ENCODE measurements around the gene SIMC1. TPM values are rescaled to one million over a fixed set of nuclear protein-coding genes. Genes with fewer than 3 reads are reported as not detected.
A peak's percentile ranks its signal among the peaks of the same experiment; 100 is the strongest.

Gene SIMC1
- total and polyA plus RNA-seq, 2 of the 4 experiments (the other 2 are of a cell fraction), result 8.2 to 11.7 TPM

DNA sequence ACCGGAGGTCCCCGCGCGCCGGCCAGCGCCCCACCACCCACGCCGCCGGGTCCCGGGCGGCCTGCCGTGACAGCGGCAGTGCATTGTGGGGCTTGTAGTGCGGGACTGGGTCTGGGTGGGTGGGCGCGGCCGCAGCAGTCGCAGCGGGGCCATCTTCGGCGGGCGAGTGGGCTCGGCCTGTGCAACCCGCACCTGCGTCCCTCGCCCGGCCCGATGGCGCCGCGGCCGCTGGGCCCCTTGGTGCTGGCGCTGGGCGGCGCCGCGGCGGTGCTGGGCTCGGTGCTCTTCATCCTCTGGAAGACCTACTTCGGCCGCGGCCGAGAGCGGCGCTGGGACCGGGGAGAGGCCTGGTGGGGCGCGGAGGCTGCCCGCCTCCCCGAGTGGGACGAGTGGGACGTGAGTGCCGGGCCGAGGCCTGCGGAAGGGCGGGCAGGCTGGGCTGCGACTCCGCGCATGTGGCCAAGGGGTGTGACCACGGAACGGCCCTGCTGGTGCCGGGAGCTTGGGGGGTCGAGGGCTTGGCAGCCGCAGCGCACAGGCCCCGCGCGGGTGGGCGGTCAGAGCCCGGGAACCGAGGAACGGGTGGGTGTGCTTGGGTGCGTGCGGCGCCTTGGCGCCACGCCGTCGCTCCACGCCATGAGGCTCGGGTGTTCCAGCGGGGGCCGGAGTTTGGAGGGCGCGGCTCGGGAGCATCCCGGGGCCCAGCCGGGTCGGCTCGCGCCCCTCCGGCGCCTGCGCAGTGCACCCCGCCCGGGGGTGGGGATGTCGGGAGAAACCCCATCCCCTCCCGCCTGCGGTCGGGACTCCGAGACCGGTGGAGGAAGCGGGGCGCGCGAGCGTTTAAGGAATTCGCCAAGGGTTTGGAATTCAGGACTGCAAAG, 127.4 kb downstream of the SIMC1 start, which contains the start of gene ARL10:
ARL10 (plus strand) TSS at position 137 of the 881 bp plus-strand sequence; CDS start at position 214, 77 bp downstream.
- Histone ChIP-seq H2AK5ac (ENCODE audit: low read depth, low read length) (peak within 1 kb of the TSS; percentile 88), H4K91ac (ENCODE audit: insufficient read depth, low read depth, low read length) (peak within 1 kb of the TSS; percentile 83), H3K27ac (ENCODE audit: insufficient read depth, low read length) (peak within 1 kb of the TSS; percentile 64), H3K4ac (ENCODE audit: low read depth, low read length) (peak within 1 kb of the TSS; percentile 90), H3K56ac (ENCODE audit: extremely low read depth, insufficient read depth, low read length) (0 out of 2 replicates have a peak within 1 kb of the TSS, but pooled peaks have one; percentile 66), H3K4me3 (ENCODE audit: insufficient read depth, low read depth, low read length) (peak within 1 kb of the TSS; percentile 58), H3K4me2 (ENCODE audit: low read depth, low read length) (peak within 1 kb of the TSS; percentile 87), H3K18ac (ENCODE audit: low read depth, low read length) (peak within 1 kb of the TSS; percentile 21), H3K27me3 (ENCODE audit: control insufficient read depth, insufficient read depth, low read length) (no peaks in the 10 kb centered on the region), H3K4me1 (ENCODE audit: control insufficient read depth, insufficient read depth, low read length) (peaks cover 7% of the 10 kb centered on the region), H2AFZ (replicated peaks; ENCODE audit: low read length, poor library complexity) (peak within 1 kb of the TSS; percentile 95), H3K9ac (ENCODE audit: low read depth, low read length) (peak within 1 kb of the TSS; percentile 78), H3K23ac (ENCODE audit: low read depth, low read length) (peak within 1 kb of the TSS; percentile 50), H4K20me1 (ENCODE audit: insufficient read depth, low read length) (no peaks in the 10 kb centered on the region), H2BK5ac (ENCODE audit: low read depth, low read length, poor library complexity, severe bottlenecking) (peak within 1 kb of the TSS; percentile 69), H3K9me1 (ENCODE audit: insufficient read depth, low read length) (peaks cover 4% of the 10 kb centered on the region), H4K5ac (ENCODE audit: low read depth, low read length) (peak within 1 kb of the TSS; percentile 96), H3K9me3 (ENCODE audit: control insufficient read depth, insufficient read depth, low read length) (no peaks in the 10 kb centered on the region), H3K79me1 (ENCODE audit: low read depth in 1 of 2, low read length in 2 of 2) (peaks cover 15 to 23% of the 10 kb centered on the region in 2 experiments), H4K8ac (ENCODE audit: low read depth in 2 of 2, low read length in 2 of 2) (peak within 1 kb of the TSS; percentile 95 to 100), H2AK9ac (replicated peaks; ENCODE audit: low read depth, low read length, poor library complexity) (peak within 1 kb of the TSS; percentile 86), H3K14ac (replicated peaks; ENCODE audit: low read depth, low read length) (peak within 1 kb of the TSS; percentile 81), H3K36me3 (ENCODE audit: control insufficient read depth, insufficient read depth, low read length) (peaks cover 15% of the 10 kb centered on the region), H2BK120ac (ENCODE audit: low read depth, low read length) (peak within 1 kb of the TSS; percentile 42), H2BK20ac (ENCODE audit: low read depth, low read length) (peak within 1 kb of the TSS; percentile 47; the same call in 1 of the 2 replicates), H2BK15ac (ENCODE audit: low read depth, low read length) (peak within 1 kb of the TSS; percentile 60; the same call in 1 of the 3 replicates)
- 0% methylated on average over 38 of the region's 108 CpGs; no CpG with 5 or more reads in 1 of the 2 experiments for WGBS, 2 experiments (ENCODE audit: extremely low coverage in 2 of 2, insufficient read length in 1 of 2)
- ChIA-PET POLR2A (ENCODE audit: unreplicated experiment) (no interaction called here), CTCF (no interaction called here)
- BruUV-seq (replicated peaks), result no TSS peak
- in situ Hi-C loops (cut with MboI; ENCODE audit: low sequenced_read_pairs) (no loop called here), intact Hi-C loops (cut with micrococcal nuclease) (no loop called here), dilution Hi-C loops (cut with HindIII; ENCODE audit: low sequenced_read_pairs, unreplicated experiment) (no loop called here)
- ATAC-seq (ENCODE audit: low read depth) (peak; percentile 68), DNase-seq (peak; percentile 55)
- TF ChIP-seq MXI1 (IDR thresholded peaks at IDR 0.05; ENCODE audit: borderline replicate concordance, low read depth, low read length) (peak; percentile 85), USF2 (IDR thresholded peaks at IDR 0.05; ENCODE audit: low read depth, low read length) (peak; percentile 30; the same call in 1 of the 2 replicates), CHD1 (IDR thresholded peaks at IDR 0.05; ENCODE audit: low read depth, low read length) (no peak)

Measured in IMR-90 (cell line).